Subcutaneous adipose tissue (tissue), 4 donors: ENCODE data around the gene NKAIN2. TPM values are rescaled to one million over a fixed set of nuclear protein-coding genes. Genes with fewer than 3 reads are reported as not detected.

Experiments
- total RNA-seq, 4 donors: library from RNA; depleted of rRNA; stranded (reverse); fragments of >200 nt; gene quantifications; one replicate each; pipeline ENCODE4 v1.1.0, GENCODE V29; 2016
- TF ChIP-seq, protein P1 (sequence below): fragments of 450-650 bp; IDR thresholded peaks from one replicate; pipeline ENCODE4 v1.5.1; 2016; ENCODE audit warnings: low read depth, mild to moderate bottlenecking, control low read depth, antibody characterized with exemption, moderate library complexity

Gene NKAIN2
- total RNA-seq, 4 donors from 2014 or later, result not detected

DNA sequence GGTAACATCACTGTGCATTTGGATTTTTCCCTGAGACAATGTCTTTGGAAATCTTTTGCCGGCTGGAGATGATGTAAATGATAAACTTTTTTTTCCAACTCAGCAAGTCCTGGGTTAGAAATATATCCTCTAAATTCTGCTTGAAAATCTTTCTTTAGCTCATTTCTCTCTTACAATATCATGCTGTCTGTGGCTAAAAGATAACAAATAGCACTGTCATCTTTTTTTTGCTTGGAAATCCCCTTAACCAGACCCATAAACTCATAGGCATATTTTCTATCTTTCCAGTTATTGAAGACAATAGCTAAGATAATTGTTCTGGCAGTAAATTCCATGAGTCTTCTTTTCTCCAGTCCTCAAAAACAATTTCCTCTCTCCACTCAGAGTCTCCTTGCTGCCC, 481.5 kb downstream of the NKAIN2 start:
- TF ChIP-seq, protein P1, sequence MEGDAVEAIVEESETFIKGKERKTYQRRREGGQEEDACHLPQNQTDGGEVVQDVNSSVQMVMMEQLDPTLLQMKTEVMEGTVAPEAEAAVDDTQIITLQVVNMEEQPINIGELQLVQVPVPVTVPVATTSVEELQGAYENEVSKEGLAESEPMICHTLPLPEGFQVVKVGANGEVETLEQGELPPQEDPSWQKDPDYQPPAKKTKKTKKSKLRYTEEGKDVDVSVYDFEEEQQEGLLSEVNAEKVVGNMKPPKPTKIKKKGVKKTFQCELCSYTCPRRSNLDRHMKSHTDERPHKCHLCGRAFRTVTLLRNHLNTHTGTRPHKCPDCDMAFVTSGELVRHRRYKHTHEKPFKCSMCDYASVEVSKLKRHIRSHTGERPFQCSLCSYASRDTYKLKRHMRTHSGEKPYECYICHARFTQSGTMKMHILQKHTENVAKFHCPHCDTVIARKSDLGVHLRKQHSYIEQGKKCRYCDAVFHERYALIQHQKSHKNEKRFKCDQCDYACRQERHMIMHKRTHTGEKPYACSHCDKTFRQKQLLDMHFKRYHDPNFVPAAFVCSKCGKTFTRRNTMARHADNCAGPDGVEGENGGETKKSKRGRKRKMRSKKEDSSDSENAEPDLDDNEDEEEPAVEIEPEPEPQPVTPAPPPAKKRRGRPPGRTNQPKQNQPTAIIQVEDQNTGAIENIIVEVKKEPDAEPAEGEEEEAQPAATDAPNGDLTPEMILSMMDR, result no peak

DNA sequence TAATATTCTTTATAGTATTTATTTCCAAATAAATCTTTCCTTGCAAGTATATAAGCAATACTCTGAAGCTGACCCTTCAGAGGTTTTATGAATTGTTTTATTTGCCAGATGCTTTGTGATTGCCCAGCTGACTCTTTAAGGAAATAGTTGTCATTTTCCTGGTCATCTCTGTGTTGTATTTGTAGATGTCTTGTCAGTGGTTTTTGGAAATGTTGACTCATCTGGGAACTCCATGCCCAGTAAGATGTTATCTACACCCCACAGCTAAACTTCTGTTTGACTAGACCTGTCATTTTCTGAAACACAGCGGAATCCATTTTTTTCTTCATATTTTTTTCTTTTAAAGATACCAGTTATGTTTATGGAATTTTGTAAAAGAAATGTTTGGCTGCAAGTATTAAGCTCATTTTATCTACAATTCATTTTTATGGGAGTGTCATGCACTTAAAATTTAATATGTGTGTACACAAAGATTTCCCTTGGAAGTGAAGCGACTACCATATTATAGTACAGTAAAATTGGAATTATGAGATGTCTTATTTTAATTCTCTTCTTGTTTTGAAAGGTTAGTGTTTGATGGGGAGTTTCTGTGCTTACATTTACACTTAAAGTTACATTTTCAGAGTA, 491.0 kb downstream of the NKAIN2 start:
- TF ChIP-seq, protein P1, result no peak

DNA sequence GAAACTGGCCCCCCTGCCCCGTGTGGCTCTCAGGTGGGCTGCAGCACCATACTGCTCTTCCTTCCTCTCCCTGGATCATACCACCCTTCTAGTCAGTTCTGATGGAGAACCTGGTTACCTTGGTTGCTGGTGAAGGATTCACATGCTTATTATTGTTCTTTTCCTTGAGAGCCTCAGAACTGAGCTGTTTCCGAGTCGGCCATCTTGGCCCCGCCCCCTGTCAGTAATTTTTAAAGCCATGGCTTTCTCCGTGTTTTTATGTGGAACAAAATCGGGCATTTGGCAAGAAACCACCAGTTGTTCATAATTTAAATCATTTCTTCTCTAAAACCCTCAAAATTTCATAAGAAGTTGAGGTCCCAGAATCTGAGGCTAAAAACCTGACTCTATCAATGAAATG, 493.8 kb downstream of the NKAIN2 start:
- TF ChIP-seq, protein P1, result no peak

DNA sequence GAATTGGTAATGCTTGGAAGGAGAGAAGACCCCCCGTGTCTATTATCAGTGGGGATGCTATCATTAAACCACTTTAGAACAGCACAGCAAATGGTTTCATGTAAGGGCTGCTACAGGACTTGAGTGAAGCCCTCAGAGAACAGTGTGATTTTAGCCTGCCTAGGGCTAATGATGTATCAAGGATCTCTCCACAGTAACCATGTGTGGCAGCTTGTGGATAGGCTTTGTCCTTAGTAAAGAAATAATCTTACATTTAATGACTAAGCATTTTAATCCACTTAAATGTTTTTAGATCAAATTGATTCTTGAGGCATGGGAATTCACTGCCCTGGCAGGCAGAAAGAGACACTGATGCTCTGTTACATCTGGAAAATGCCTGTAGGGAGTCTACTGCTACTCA, 495.1 kb downstream of the NKAIN2 start:
- TF ChIP-seq, protein P1, result no peak

DNA sequence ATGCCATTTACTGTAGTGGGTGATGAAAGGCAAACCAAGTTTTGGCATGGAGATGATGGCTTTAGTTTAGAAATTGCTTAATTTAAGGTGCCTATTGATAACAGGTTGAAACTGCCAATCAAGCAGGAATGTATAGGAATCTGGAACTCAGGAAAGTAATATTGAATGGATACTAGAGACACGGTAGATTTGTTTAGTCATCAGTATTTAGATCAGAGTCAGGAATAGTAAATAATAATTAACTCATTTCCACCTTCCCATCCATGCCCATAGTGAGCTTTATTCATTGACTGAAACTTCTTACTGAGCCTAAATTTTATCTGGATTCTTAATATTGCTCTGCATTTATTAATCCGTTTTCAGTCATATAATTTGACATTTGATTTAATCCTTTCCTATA, 500.3 kb downstream of the NKAIN2 start:
- TF ChIP-seq, protein P1, result no peak

DNA sequence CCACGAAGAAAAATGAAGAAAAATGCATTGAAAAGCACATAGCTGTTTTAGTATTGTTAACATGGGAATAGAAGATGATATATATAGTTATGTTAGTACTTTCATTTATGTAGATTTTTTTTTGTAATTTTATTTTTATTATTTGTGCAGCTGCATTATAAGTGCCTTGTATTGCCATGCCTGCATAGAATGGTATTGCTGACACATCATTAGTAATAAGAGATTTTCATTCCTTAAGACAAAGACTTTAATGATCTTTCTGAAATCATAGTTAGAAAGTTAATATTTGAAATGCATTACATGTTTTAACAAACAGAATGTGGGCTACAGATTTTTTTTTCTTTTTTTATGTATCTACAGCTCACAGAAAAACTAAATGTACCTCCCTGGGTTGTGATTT, 506.5 kb downstream of the NKAIN2 start:
- TF ChIP-seq, protein P1, result no peak

DNA sequence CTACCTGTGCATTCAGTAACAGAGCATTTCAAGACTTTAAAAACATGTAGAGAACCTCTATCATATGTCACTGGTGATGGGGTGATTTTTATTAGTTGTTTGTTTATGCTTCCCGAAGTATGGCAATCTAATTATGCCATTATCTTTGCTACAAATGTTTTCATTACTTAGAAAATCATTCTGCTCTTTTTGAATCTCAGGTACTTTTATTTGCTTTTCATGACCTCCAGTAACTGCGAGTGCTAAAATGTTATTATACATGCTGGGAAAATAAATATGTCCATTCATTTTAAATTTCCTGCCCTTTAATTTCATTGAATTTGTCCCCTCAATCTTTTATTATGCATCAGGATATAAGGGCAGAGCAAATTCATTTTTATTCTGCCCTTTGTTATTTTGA, 515.7 kb downstream of the NKAIN2 start:
- TF ChIP-seq, protein P1, result no peak
